NCI-H2029 (cell line): ENCODE measurements around the gene PEX5L.
A peak's percentile ranks its signal among the peaks of the same experiment; 100 is the strongest.
"Not testable (repeated sequence)": the region's sequence is repeated elsewhere in the genome, so short reads cannot be mapped to it uniquely, and the experiment has no call there.

ENCODE experiments used
- DNase-seq: peaks from one replicate; lab custom pipeline; 2025; lab: John Stamatoyannopoulos, UW

Gene PEX5L

GRCh38 chr3:180011927-180012326 is 24.8 kb downstream of the PEX5L start:
- no peak for DNase-seq

- DNase-seq, result not testable (repeated sequence)
Observed at GRCh38 chr3:180008318-180008717, 28.4 kb downstream of the PEX5L start.

- DNase-seq, result no peak
Observed at GRCh38 chr3:180004542-180004941, 32.2 kb downstream of the PEX5L start.

GRCh38 chr3:180002006-180002405 is 34.7 kb downstream of the PEX5L start:
- no peak for DNase-seq

GRCh38 chr3:180000500-180000899 is 36.2 kb downstream of the PEX5L start:
- no peak for DNase-seq

GRCh38 chr3:179995406-179995805 is 41.3 kb downstream of the PEX5L start:
- DNase-seq, result no peak

GRCh38 chr3:179991883-179992282 is 44.9 kb downstream of the PEX5L start:
- DNase-seq, result no peak

GRCh38 chr3:179991104-179991503 is 45.6 kb downstream of the PEX5L start:
- no peak for DNase-seq

- no peak for DNase-seq
Observed at GRCh38 chr3:179981646-179982045, 55.1 kb downstream of the PEX5L start.

GRCh38 chr3:179977356-179977755 is 59.4 kb downstream of the PEX5L start:
- DNase-seq, result no peak

- DNase-seq, result no peak
Observed at GRCh38 chr3:179973931-179974361, 62.8 kb downstream of the PEX5L start.

- DNase-seq, result no peak
Observed at GRCh38 chr3:179972881-179973423, 63.8 kb downstream of the PEX5L start.

GRCh38 chr3:179971280-179971679 is 65.5 kb downstream of the PEX5L start:
- DNase-seq, result peak; percentile 15

- no peak for DNase-seq
Observed at GRCh38 chr3:179970746-179971145, 66.0 kb downstream of the PEX5L start.

- DNase-seq, result no peak
Observed at GRCh38 chr3:179969525-179969924, 67.2 kb downstream of the PEX5L start.

- DNase-seq, result no peak
Observed at GRCh38 chr3:179967622-179968021, 69.1 kb downstream of the PEX5L start.

GRCh38 chr3:179964890-179965289 is 71.8 kb downstream of the PEX5L start:
- DNase-seq, result no peak

- peak; percentile 9 for DNase-seq
Observed at GRCh38 chr3:179962629-179963387, 73.9 kb downstream of the PEX5L start.

GRCh38 chr3:179961703-179962078 is 75.0 kb downstream of the PEX5L start:
- DNase-seq, result no peak

- no peak for DNase-seq
Observed at GRCh38 chr3:179961071-179961702, 75.5 kb downstream of the PEX5L start.

GRCh38 chr3:179958759-179959158 is 78.0 kb downstream of the PEX5L start:
- DNase-seq, result no peak

GRCh38 chr3:179958143-179958542 is 78.6 kb downstream of the PEX5L start:
- DNase-seq, result no peak

GRCh38 chr3:179957264-179957845 is 79.4 kb downstream of the PEX5L start:
- DNase-seq, result peak; percentile 54
